Measurements from ENCODE around the gene YTHDF1.

DNA sequence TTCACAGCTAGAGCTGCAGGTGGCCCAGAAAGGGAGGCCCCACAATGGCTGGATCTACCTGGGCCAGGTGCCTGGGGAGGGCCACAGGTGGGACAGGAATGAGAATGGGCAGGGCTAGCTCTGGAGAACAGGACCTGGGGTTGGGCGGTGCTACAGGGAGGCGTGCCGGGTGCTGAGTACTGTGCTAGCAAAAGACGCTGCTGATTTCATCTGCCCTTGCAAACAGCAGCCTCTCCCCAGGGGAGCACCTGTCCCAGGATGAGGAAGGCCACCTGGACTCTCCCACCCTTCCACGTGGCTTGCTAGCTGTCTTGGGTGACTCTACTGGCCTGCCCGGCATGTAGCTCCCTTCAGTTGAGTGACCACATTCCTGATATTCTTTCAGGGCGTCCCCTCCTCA lies 6.6 kb upstream of the YTHDF1 start:
- no peak for TF ChIP-seq EZH2 (IDR thresholded peaks at IDR 0.05; ENCODE audit: borderline replicate concordance, low read length)
- TF ChIP-seq, protein P1, sequence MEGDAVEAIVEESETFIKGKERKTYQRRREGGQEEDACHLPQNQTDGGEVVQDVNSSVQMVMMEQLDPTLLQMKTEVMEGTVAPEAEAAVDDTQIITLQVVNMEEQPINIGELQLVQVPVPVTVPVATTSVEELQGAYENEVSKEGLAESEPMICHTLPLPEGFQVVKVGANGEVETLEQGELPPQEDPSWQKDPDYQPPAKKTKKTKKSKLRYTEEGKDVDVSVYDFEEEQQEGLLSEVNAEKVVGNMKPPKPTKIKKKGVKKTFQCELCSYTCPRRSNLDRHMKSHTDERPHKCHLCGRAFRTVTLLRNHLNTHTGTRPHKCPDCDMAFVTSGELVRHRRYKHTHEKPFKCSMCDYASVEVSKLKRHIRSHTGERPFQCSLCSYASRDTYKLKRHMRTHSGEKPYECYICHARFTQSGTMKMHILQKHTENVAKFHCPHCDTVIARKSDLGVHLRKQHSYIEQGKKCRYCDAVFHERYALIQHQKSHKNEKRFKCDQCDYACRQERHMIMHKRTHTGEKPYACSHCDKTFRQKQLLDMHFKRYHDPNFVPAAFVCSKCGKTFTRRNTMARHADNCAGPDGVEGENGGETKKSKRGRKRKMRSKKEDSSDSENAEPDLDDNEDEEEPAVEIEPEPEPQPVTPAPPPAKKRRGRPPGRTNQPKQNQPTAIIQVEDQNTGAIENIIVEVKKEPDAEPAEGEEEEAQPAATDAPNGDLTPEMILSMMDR (IDR thresholded peaks at IDR 0.05; ENCODE audit: low read length): no peak
